T-helper 2 cell treated with Interferon-gamma antibody and Interleukin-4, amounts not matched to agents 5 μg/mL and 100 μg/mL, for 36 hours (primary cell): ENCODE data around the gene POU6F2.

Experiments used
- DNase-seq: peaks from one replicate; pipeline ENCODE4 v3.0.0; 2021; ENCODE audit warnings: low spot score
- H3K27ac Mint-ChIP-seq: one replicate; pipeline ENCODE4 v1.8.0; 2021; ENCODE audit warnings: mild to moderate bottlenecking, mixed read lengths
- H3K27me3 Mint-ChIP-seq: one replicate; pipeline ENCODE4 v1.8.0; 2021; ENCODE audit warnings: low read depth, mixed read lengths
- H3K36me3 Mint-ChIP-seq: one replicate; pipeline ENCODE4 v1.8.0; 2021; ENCODE audit warnings: low read depth, mixed read lengths
- H3K4me1 Mint-ChIP-seq: one replicate; pipeline ENCODE4 v1.8.0; 2021; ENCODE audit warnings: low read depth, mixed read lengths
- H3K4me3 Mint-ChIP-seq: one replicate; pipeline ENCODE4 v1.8.0; 2022; ENCODE audit warnings: mild to moderate bottlenecking, moderate library complexity, mixed read lengths
- H3K9me3 Mint-ChIP-seq: one replicate; pipeline ENCODE4 v1.8.0; 2021; ENCODE audit warnings: mixed read lengths

POU6F2 gene

GRCh38 chr7:39069031-39069430 lies 91.3 kb downstream of the POU6F2 start:
- no peaks in the 10 kb centered on the region for H3K27me3 Mint-ChIP-seq
- no peaks in the 10 kb centered on the region for H3K36me3 Mint-ChIP-seq
- no peaks in the 10 kb centered on the region for H3K9me3 Mint-ChIP-seq
- no peak overlapping the region for H3K4me3 Mint-ChIP-seq
- no peaks in the 10 kb centered on the region for H3K4me1 Mint-ChIP-seq
- H3K27ac Mint-ChIP-seq = no peak overlapping the region
- DNase-seq = no peak

- H3K36me3 Mint-ChIP-seq = no peaks in the 10 kb centered on the region
- no peak for DNase-seq
Observed at GRCh38 chr7:39069896-39070881, 92.5 kb downstream of the POU6F2 start.

GRCh38 chr7:39071116-39071515 lies 93.4 kb downstream of the POU6F2 start:
- Mint-ChIP-seq H3K4me3 (no peak overlapping the region), H3K27ac (no peak overlapping the region), H3K4me1 (no peaks in the 10 kb centered on the region), H3K36me3 (no peaks in the 10 kb centered on the region), H3K27me3 (no peaks in the 10 kb centered on the region), H3K9me3 (no peaks in the 10 kb centered on the region)
- no peak for DNase-seq

More at GRCh38 chr7:39069896-39070881, 92.5 kb downstream of the POU6F2 start:
- Mint-ChIP-seq H3K4me3 (no peak overlapping the region), H3K27ac (no peak overlapping the region), H3K4me1 (no peaks in the 10 kb centered on the region), H3K9me3 (no peaks in the 10 kb centered on the region), H3K27me3 (no peaks in the 10 kb centered on the region)

- H3K4me1 Mint-ChIP-seq = no peaks in the 10 kb centered on the region
- H3K27me3 Mint-ChIP-seq = no peaks in the 10 kb centered on the region
- H3K27ac Mint-ChIP-seq = no peak overlapping the region
- no peak for DNase-seq
- H3K4me3 Mint-ChIP-seq = no peak overlapping the region
- no peaks in the 10 kb centered on the region for H3K9me3 Mint-ChIP-seq
- no peaks in the 10 kb centered on the region for H3K36me3 Mint-ChIP-seq
Observed at GRCh38 chr7:39073432-39073831, 95.7 kb downstream of the POU6F2 start.

GRCh38 chr7:39075210-39075609 lies 97.5 kb downstream of the POU6F2 start:
- no peak for DNase-seq
- Mint-ChIP-seq H3K9me3 (no peaks in the 10 kb centered on the region), H3K4me1 (no peaks in the 10 kb centered on the region), H3K27ac (no peak overlapping the region), H3K36me3 (no peaks in the 10 kb centered on the region), H3K27me3 (no peaks in the 10 kb centered on the region), H3K4me3 (no peak overlapping the region)

GRCh38 chr7:39083781-39084180 lies 106.1 kb downstream of the POU6F2 start:
- Mint-ChIP-seq H3K4me1 (no peaks in the 10 kb centered on the region), H3K27me3 (peaks cover 4% of the 10 kb centered on the region), H3K9me3 (no peaks in the 10 kb centered on the region), H3K27ac (no peak overlapping the region), H3K4me3 (no peak overlapping the region), H3K36me3 (no peaks in the 10 kb centered on the region)
- DNase-seq = no peak

GRCh38 chr7:39084349-39084748 lies 106.6 kb downstream of the POU6F2 start:
- Mint-ChIP-seq H3K36me3 (no peaks in the 10 kb centered on the region), H3K4me3 (no peak overlapping the region), H3K4me1 (no peaks in the 10 kb centered on the region), H3K9me3 (no peaks in the 10 kb centered on the region), H3K27me3 (peaks cover 4% of the 10 kb centered on the region), H3K27ac (no peak overlapping the region)
- no peak for DNase-seq

GRCh38 chr7:39085189-39085588 lies 107.5 kb downstream of the POU6F2 start:
- DNase-seq = no peak
- H3K27ac Mint-ChIP-seq = no peak overlapping the region
- H3K27me3 Mint-ChIP-seq = peaks cover 4% of the 10 kb centered on the region
- H3K4me3 Mint-ChIP-seq = no peak overlapping the region
- H3K36me3 Mint-ChIP-seq = no peaks in the 10 kb centered on the region
- H3K9me3 Mint-ChIP-seq = no peaks in the 10 kb centered on the region
- H3K4me1 Mint-ChIP-seq = no peaks in the 10 kb centered on the region

GRCh38 chr7:39085590-39086049 lies 107.9 kb downstream of the POU6F2 start:
- H3K27ac Mint-ChIP-seq = no peak overlapping the region
- H3K4me3 Mint-ChIP-seq = no peak overlapping the region
- no peaks in the 10 kb centered on the region for H3K9me3 Mint-ChIP-seq
- no peak for DNase-seq
- H3K4me1 Mint-ChIP-seq = no peaks in the 10 kb centered on the region
- peaks cover 4% of the 10 kb centered on the region for H3K27me3 Mint-ChIP-seq
- H3K36me3 Mint-ChIP-seq = no peaks in the 10 kb centered on the region

- no peaks in the 10 kb centered on the region for H3K9me3 Mint-ChIP-seq
- no peak overlapping the region for H3K27ac Mint-ChIP-seq
Observed at GRCh38 chr7:39086638-39087360, 109.1 kb downstream of the POU6F2 start.

GRCh38 chr7:39088730-39089593 lies 111.3 kb downstream of the POU6F2 start:
- H3K36me3 Mint-ChIP-seq = no peaks in the 10 kb centered on the region
- no peak for DNase-seq
- H3K27me3 Mint-ChIP-seq = peaks cover 4% of the 10 kb centered on the region
- H3K4me1 Mint-ChIP-seq = no peaks in the 10 kb centered on the region
- H3K9me3 Mint-ChIP-seq = no peaks in the 10 kb centered on the region
- no peak overlapping the region for H3K4me3 Mint-ChIP-seq
- no peak overlapping the region for H3K27ac Mint-ChIP-seq

More at GRCh38 chr7:39086638-39087360, 109.1 kb downstream of the POU6F2 start:
- Mint-ChIP-seq H3K4me1 (no peaks in the 10 kb centered on the region), H3K4me3 (no peak overlapping the region), H3K27me3 (peaks cover 4% of the 10 kb centered on the region), H3K36me3 (no peaks in the 10 kb centered on the region)
- no peak for DNase-seq

- H3K27ac Mint-ChIP-seq = no peak overlapping the region
- H3K36me3 Mint-ChIP-seq = no peaks in the 10 kb centered on the region
- no peak overlapping the region for H3K4me3 Mint-ChIP-seq
- no peak for DNase-seq
- no peaks in the 10 kb centered on the region for H3K9me3 Mint-ChIP-seq
- H3K4me1 Mint-ChIP-seq = no peaks in the 10 kb centered on the region
- peaks cover 2% of the 10 kb centered on the region for H3K27me3 Mint-ChIP-seq
Observed at GRCh38 chr7:39091145-39091544, 113.4 kb downstream of the POU6F2 start.

- DNase-seq = no peak
- H3K4me3 Mint-ChIP-seq = no peak overlapping the region
- no peak overlapping the region for H3K27ac Mint-ChIP-seq
- H3K4me1 Mint-ChIP-seq = no peaks in the 10 kb centered on the region
- H3K9me3 Mint-ChIP-seq = no peaks in the 10 kb centered on the region
- H3K36me3 Mint-ChIP-seq = no peaks in the 10 kb centered on the region
- H3K27me3 Mint-ChIP-seq = no peaks in the 10 kb centered on the region
Observed at GRCh38 chr7:39091774-39092173, 114.1 kb downstream of the POU6F2 start.
